ENCODE results near the gene DPYSL3. TPM values are rescaled to one million over a fixed set of nuclear protein-coding genes. Genes with fewer than 3 reads are reported as not detected.

The DPYSL3 gene
- total RNA-seq, 2 experiments from 2014 or later: 0.13 to 0.38 TPM

DNA sequence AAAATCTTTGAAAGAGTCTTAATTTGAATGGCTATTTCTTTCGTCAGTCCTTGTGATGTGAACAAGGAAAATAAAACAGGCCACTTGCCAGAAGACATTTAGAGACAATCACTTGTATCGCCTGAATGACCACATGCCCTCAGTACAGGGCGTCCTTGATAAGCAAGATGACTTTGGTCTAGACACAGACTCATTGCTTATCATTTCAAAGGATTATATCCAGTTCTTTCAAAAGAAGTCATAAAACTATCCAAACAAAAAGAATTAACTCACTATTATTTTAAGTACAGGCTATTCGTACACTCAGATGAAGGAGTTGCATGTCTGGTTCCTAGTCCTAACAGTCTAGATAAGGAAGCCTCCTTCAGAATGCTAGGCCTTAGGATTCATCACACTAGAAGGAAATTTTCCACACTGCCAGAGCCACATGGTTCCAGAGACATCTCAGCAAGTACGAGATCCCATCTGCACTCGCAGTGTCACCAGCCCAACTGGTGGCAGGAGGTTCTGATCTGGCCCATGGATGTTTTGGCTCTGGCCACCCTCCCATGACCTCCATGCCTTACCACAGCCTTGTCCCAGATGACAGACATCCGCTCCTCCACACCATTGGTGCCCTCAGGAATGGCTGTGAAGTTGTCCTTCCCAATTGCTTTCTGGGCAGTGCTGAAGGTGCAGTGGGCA, 109.6 kb downstream of the DPYSL3 start:
- Mint-ChIP-seq H3K27ac (no peak overlapping the region), H3K9me3 (no peaks in the 10 kb centered on the region), H3K36me3 (ENCODE audit: low read depth) (no peaks in the 10 kb centered on the region), H3K4me1 (ENCODE audit: low read depth) (no peaks in the 10 kb centered on the region), H3K27me3 (no peaks in the 10 kb centered on the region), H3K4me3 (no peak overlapping the region)
- TF ChIP-seq, protein P1, sequence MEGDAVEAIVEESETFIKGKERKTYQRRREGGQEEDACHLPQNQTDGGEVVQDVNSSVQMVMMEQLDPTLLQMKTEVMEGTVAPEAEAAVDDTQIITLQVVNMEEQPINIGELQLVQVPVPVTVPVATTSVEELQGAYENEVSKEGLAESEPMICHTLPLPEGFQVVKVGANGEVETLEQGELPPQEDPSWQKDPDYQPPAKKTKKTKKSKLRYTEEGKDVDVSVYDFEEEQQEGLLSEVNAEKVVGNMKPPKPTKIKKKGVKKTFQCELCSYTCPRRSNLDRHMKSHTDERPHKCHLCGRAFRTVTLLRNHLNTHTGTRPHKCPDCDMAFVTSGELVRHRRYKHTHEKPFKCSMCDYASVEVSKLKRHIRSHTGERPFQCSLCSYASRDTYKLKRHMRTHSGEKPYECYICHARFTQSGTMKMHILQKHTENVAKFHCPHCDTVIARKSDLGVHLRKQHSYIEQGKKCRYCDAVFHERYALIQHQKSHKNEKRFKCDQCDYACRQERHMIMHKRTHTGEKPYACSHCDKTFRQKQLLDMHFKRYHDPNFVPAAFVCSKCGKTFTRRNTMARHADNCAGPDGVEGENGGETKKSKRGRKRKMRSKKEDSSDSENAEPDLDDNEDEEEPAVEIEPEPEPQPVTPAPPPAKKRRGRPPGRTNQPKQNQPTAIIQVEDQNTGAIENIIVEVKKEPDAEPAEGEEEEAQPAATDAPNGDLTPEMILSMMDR (IDR thresholded peaks at IDR 0.05): no peak
- intact Hi-C loops (cut with micrococcal nuclease): no loop called here
- CTCF ChIA-PET: no interaction called here
- ATAC-seq (no peak), DNase-seq (no peak)
- POLR2A ChIA-PET: no interaction called here

DNA sequence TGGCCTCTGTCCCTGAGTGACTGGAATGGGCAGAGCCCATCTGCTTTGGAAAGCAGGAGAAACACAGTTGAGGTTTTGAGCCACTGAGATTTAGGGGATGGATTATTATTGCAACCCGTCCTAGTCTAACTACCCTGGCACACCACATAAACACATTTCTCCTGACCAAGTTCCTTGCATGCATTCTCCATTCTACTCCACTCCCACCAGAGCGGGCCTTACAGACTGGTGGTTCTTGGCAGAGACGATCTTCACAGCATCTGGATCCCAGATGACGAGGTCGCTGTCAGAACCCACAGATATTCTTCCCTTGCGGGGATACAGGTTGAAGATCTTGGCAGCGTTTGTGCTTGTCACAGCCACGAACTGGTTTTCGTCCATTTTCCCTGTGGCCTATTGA, 111.0 kb downstream of the DPYSL3 start:
- H3K27ac Mint-ChIP-seq: no peak overlapping the region
- no peak overlapping the region for H3K4me3 Mint-ChIP-seq
- ChIA-PET POLR2A (no interaction called here), CTCF (no interaction called here)
- H3K4me1 Mint-ChIP-seq (ENCODE audit: low read depth): no peaks in the 10 kb centered on the region
- no peak for ATAC-seq
- H3K36me3 Mint-ChIP-seq (ENCODE audit: low read depth): no peaks in the 10 kb centered on the region
- TF ChIP-seq, protein P1 (IDR thresholded peaks at IDR 0.05): no peak
- no peaks in the 10 kb centered on the region for H3K27me3 Mint-ChIP-seq
- no peaks in the 10 kb centered on the region for H3K9me3 Mint-ChIP-seq
- no peak for DNase-seq
- intact Hi-C loops (cut with micrococcal nuclease): no loop called here

DNA sequence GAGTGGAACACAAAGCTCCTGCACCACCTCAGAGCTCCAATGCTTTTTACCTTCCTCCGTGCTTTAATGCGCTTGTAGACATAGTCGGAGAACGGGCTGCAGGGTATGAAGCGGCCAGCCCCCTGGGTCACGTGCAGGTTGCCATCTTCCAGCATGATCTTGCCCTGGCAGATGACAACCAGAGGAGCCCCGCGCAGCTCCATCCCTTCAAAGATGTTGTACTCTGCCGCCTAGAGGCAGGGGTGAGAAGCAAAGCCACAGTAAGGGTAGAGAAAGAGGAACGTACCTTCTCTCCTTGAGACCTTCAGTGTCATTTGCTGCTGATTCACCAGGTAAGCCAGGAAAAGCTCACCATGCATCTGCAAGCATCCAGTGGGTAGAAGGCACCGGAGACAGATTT, 112.3 kb downstream of the DPYSL3 start:
- no peaks in the 10 kb centered on the region for H3K27me3 Mint-ChIP-seq
- intact Hi-C loops (cut with micrococcal nuclease): no loop called here
- H3K36me3 Mint-ChIP-seq (ENCODE audit: low read depth): no peaks in the 10 kb centered on the region
- POLR2A ChIA-PET: no interaction called here
- no peaks in the 10 kb centered on the region for H3K4me1 Mint-ChIP-seq (ENCODE audit: low read depth)
- DNase-seq (no peak), ATAC-seq (no peak)
- no peak overlapping the region for H3K4me3 Mint-ChIP-seq
- CTCF ChIA-PET: no interaction called here
- no peak overlapping the region for H3K27ac Mint-ChIP-seq
- TF ChIP-seq, protein P1 (IDR thresholded peaks at IDR 0.05): no peak
- H3K9me3 Mint-ChIP-seq: no peaks in the 10 kb centered on the region

DNA sequence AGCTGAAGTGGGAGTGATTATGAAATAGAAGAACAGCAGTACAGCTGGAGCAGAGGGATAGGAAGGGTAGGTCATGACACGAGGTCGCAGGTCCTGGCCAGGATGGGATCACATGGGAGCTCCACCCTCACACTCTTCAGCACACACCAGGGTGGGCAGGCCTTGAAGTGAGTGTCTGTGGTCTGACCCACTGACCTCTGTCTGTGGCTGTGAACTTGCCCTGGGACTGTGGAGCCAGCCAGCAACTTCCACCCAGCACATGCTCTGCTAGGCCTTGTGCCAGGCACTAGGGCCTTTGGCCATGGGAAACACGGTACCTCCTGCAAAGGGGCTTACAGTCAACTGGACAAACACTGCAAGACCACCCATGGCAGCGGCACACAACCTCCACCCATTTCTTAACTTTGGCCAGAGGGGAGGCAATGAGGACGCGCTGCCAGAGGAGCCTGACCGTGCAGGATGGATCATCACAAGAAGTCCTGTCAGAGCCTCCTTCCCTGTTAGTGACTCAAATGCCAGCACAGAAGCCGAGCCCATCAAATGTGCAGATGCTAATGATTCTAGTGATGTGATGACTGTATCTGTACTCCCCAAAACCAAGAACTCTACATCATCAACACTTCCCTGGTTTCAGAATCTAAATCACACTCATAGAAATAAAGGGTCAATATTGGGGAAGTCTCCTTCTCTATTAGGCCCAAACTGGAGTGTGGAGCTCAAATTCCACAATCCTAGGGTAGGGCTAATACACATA, 113.6 kb downstream of the DPYSL3 start:
- no peaks in the 10 kb centered on the region for H3K36me3 Mint-ChIP-seq (ENCODE audit: low read depth)
- no peak overlapping the region for H3K27ac Mint-ChIP-seq
- intact Hi-C loops (cut with micrococcal nuclease): no loop called here
- no peaks in the 10 kb centered on the region for H3K4me1 Mint-ChIP-seq (ENCODE audit: low read depth)
- H3K27me3 Mint-ChIP-seq: no peaks in the 10 kb centered on the region
- ATAC-seq (no peak), DNase-seq (no peak)
- ChIA-PET CTCF (no interaction called here), POLR2A (no interaction called here)
- no peaks in the 10 kb centered on the region for H3K9me3 Mint-ChIP-seq
- no peak overlapping the region for H3K4me3 Mint-ChIP-seq
- TF ChIP-seq, protein P1 (IDR thresholded peaks at IDR 0.05): no peak

- intact Hi-C loops (cut with micrococcal nuclease): no loop called here
- Mint-ChIP-seq H3K36me3 (ENCODE audit: low read depth) (no peaks in the 10 kb centered on the region), H3K27me3 (peaks cover 3% of the 10 kb centered on the region), H3K4me3 (no peak overlapping the region), H3K4me1 (ENCODE audit: low read depth) (no peaks in the 10 kb centered on the region), H3K9me3 (no peaks in the 10 kb centered on the region), H3K27ac (no peak overlapping the region)
- no peak for DNase-seq
- CTCF ChIA-PET: no interaction called here
- POLR2A ChIA-PET: no interaction called here
- TF ChIP-seq, protein P1 (IDR thresholded peaks at IDR 0.05): no peak
- ATAC-seq: no peak
Measured at GRCh38 chr5:147393874-147394672, 115.8 kb downstream of the DPYSL3 start.
